Astrocyte (in vitro differentiated cells and primary cell): ENCODE measurements around the gene RGS17. TPM values are rescaled to one million over a fixed set of nuclear protein-coding genes. Genes with fewer than 3 reads are reported as not detected.

Source experiments
- DNase-seq: peaks from one replicate; pipeline ENCODE4 v3.0.0-alpha.2; 2010; ENCODE audit warnings: low read depth
- FAIRE-seq: peaks from 2 replicates; lab custom pipeline; 2011; peaks lifted over from hg19 to GRCh38; lab: Jason Lieb, UNC
- H2AFZ ChIP-seq: 2 replicates; pipeline ENCODE4 v1.6.0; 2012; ENCODE audit warnings: low read depth, low read length, inconsistent platforms
- H3K27ac ChIP-seq: 2 replicates; pipeline ENCODE4 v1.5.1; 2011; ENCODE audit warnings: low read depth, low read length, inconsistent platforms
- H3K27me3 ChIP-seq: 2 replicates; pipeline ENCODE4 v1.6.0; 2011; ENCODE audit warnings: low read length, inconsistent platforms; ENCODE audit not compliant: insufficient read depth
- H3K36me3 ChIP-seq: 2 replicates; pipeline ENCODE4 v1.5.1; 2011; ENCODE audit warnings: low read length, inconsistent platforms; ENCODE audit not compliant: insufficient read depth
- H3K4me1 ChIP-seq: 2 replicates; pipeline ENCODE4 v1.5.1; 2011; ENCODE audit warnings: low read length, inconsistent platforms; ENCODE audit not compliant: insufficient read depth
- H3K4me2 ChIP-seq: 2 replicates; pipeline ENCODE4 v1.6.0; 2012; ENCODE audit warnings: low read length, inconsistent platforms
- H3K4me3 ChIP-seq: 2 replicates; pipeline ENCODE4 v1.5.1; 2011; ENCODE audit warnings: low read depth, mild to moderate bottlenecking, low read length, inconsistent platforms; ENCODE audit not compliant: insufficient read depth
- H3K79me2 ChIP-seq: 2 replicates; pipeline ENCODE4 v1.6.0; 2012; ENCODE audit warnings: mild to moderate bottlenecking, low read length, inconsistent platforms; ENCODE audit not compliant: insufficient read depth
- H3K9ac ChIP-seq: 2 replicates; pipeline ENCODE4 v1.6.0; 2012; ENCODE audit warnings: mild to moderate bottlenecking, low read length, inconsistent platforms
- H3K9me3 ChIP-seq: 2 replicates; pipeline ENCODE4 v1.5.1; 2012; ENCODE audit warnings: low read depth, mild to moderate bottlenecking, low read length, inconsistent platforms; ENCODE audit not compliant: insufficient read depth
- H4K20me1 ChIP-seq: 2 replicates; pipeline ENCODE4 v1.6.0; 2012; ENCODE audit warnings: low read length, inconsistent platforms; ENCODE audit not compliant: insufficient read depth
- H3K27ac Mint-ChIP-seq: one replicate; pipeline ENCODE4 v1.8.0; 2021; ENCODE audit warnings: mild to moderate bottlenecking, mixed read lengths; ENCODE audit not compliant: unreplicated experiment
- H3K27me3 Mint-ChIP-seq: one replicate; pipeline ENCODE4 v1.8.0; 2021; ENCODE audit warnings: low read depth, mixed read lengths; ENCODE audit not compliant: unreplicated experiment
- H3K36me3 Mint-ChIP-seq: one replicate; pipeline ENCODE4 v1.8.0; 2021; ENCODE audit warnings: low read depth, mixed read lengths; ENCODE audit not compliant: unreplicated experiment
- H3K4me1 Mint-ChIP-seq: one replicate; pipeline ENCODE4 v1.8.0; 2021; ENCODE audit warnings: low read depth, mixed read lengths; ENCODE audit not compliant: unreplicated experiment
- H3K4me3 Mint-ChIP-seq: one replicate; pipeline ENCODE4 v1.8.0; 2021; ENCODE audit warnings: mild to moderate bottlenecking, moderate library complexity, mixed read lengths; ENCODE audit not compliant: unreplicated experiment
- H3K9me3 Mint-ChIP-seq: one replicate; pipeline ENCODE4 v1.8.0; 2021; ENCODE audit warnings: mild to moderate bottlenecking, mixed read lengths; ENCODE audit not compliant: unreplicated experiment
- CTCF ChIP-seq: IDR thresholded peaks from 2 replicates; pipeline ENCODE4 v1.5.1; 2011; ENCODE audit warnings: low read depth, mild to moderate bottlenecking, inconsistent platforms, low read length, moderate library complexity; ENCODE audit not compliant: insufficient read depth
- EZH2 ChIP-seq: IDR thresholded peaks from 2 replicates; pipeline ENCODE4 v1.6.1; 2012; ENCODE audit warnings: mild to moderate bottlenecking, low read length, inconsistent platforms; ENCODE audit not compliant: insufficient read depth
- total RNA-seq: library from RNA; stranded (reverse); gene quantifications from 2 replicates; pipeline ENCODE4 v1.2.1, GENCODE V29; 2021

RGS17 gene
- total RNA-seq, 1 donor from 2014 or later = 3.4 TPM

- no peaks in the 10 kb centered on the region for H3K36me3 ChIP-seq
- peaks cover 16% of the 10 kb centered on the region for H3K4me1 ChIP-seq
- no peaks in the 10 kb centered on the region for H3K27me3 Mint-ChIP-seq
- peaks cover 21% of the 10 kb centered on the region for H3K4me1 Mint-ChIP-seq
- no peak overlapping the region for H2AFZ ChIP-seq
- H3K4me3 ChIP-seq = no peak overlapping the region
- H3K9me3 Mint-ChIP-seq = no peaks in the 10 kb centered on the region
- no peak overlapping the region for H3K4me2 ChIP-seq
- H3K4me3 Mint-ChIP-seq = no peak overlapping the region
- FAIRE-seq (no peak), DNase-seq (peak; percentile 26)
- H3K79me2 ChIP-seq = no peaks in the 10 kb centered on the region
- no peak overlapping the region for H3K9ac ChIP-seq
- H4K20me1 ChIP-seq = no peaks in the 10 kb centered on the region
- no peaks in the 10 kb centered on the region for H3K27me3 ChIP-seq
- H3K27ac Mint-ChIP-seq = no peak overlapping the region
- no peak overlapping the region for H3K27ac ChIP-seq
- no peak for TF ChIP-seq EZH2
- no peak for TF ChIP-seq CTCF
- no peaks in the 10 kb centered on the region for H3K9me3 ChIP-seq
- no peaks in the 10 kb centered on the region for H3K36me3 Mint-ChIP-seq
Measured at GRCh38 chr6:153086225-153086990, 44.7 kb downstream of the RGS17 start.

GRCh38 chr6:153085239-153085638 is 45.8 kb downstream of the RGS17 start:
- Histone ChIP-seq H3K9ac (no peak overlapping the region), H3K4me2 (no peak overlapping the region), H3K27me3 (no peaks in the 10 kb centered on the region), H4K20me1 (no peaks in the 10 kb centered on the region), H3K9me3 (no peaks in the 10 kb centered on the region), H3K36me3 (no peaks in the 10 kb centered on the region), H3K4me3 (no peak overlapping the region), H3K4me1 (peaks cover 5% of the 10 kb centered on the region), H2AFZ (no peak overlapping the region), H3K79me2 (no peaks in the 10 kb centered on the region), H3K27ac (no peak overlapping the region)
- H3K36me3 Mint-ChIP-seq = no peaks in the 10 kb centered on the region
- peaks cover 14% of the 10 kb centered on the region for H3K4me1 Mint-ChIP-seq
- TF ChIP-seq CTCF (no peak), EZH2 (no peak)
- H3K27ac Mint-ChIP-seq = no peak overlapping the region
- H3K4me3 Mint-ChIP-seq = no peak overlapping the region
- H3K9me3 Mint-ChIP-seq = no peaks in the 10 kb centered on the region
- no peak for DNase-seq
- no peak for FAIRE-seq
- no peaks in the 10 kb centered on the region for H3K27me3 Mint-ChIP-seq

GRCh38 chr6:153084393-153084792 is 46.7 kb downstream of the RGS17 start:
- Mint-ChIP-seq H3K4me1 (peaks cover 11% of the 10 kb centered on the region), H3K4me3 (no peak overlapping the region), H3K27me3 (no peaks in the 10 kb centered on the region), H3K36me3 (no peaks in the 10 kb centered on the region), H3K27ac (no peak overlapping the region), H3K9me3 (no peaks in the 10 kb centered on the region)
- H3K4me3 ChIP-seq = no peak overlapping the region
- H3K4me1 ChIP-seq = no peaks in the 10 kb centered on the region
- H3K9ac ChIP-seq = no peak overlapping the region
- no peak overlapping the region for H3K4me2 ChIP-seq
- TF ChIP-seq CTCF (no peak), EZH2 (no peak)
- H3K79me2 ChIP-seq = no peaks in the 10 kb centered on the region
- FAIRE-seq (no peak), DNase-seq (peak; percentile 31)
- H4K20me1 ChIP-seq = no peaks in the 10 kb centered on the region
- H2AFZ ChIP-seq = no peak overlapping the region
- H3K27me3 ChIP-seq = no peaks in the 10 kb centered on the region
- no peak overlapping the region for H3K27ac ChIP-seq
- no peaks in the 10 kb centered on the region for H3K36me3 ChIP-seq
- no peaks in the 10 kb centered on the region for H3K9me3 ChIP-seq
